ENCODE measurements around the gene CEP295NL.

The CEP295NL gene

DNA sequence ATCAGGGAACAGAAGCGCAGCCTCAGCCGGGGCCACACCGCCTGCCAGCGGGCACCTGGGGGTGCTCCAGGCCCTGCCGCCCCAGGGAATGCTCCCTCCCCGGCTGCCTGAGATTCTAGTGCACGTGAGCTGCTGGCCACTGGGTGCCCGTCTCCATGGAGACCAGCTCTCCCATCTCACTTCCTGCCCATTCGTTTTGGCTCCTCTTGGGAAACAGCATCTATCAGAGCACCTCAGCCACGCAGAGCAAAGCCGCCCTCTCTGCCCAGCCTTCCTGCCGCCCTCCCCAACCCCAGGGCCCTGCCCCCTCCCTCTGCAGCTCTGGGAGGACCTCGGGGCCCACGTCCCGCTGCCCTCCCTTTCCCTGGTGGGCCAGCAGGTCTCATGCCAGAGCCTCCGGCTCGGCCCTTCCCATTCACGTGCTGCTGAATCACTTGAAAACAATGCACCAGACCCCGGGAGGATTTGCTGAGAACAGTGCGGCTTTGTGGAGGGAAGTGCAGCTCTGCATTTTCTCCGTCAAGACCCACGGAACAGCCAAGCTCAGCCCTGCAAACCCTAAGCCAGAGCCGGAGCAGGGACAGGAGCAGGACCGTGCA lies 19.4 kb downstream of the CEP295NL start:
- no peak for TF ChIP-seq EZH2 (IDR thresholded peaks at IDR 0.05; ENCODE audit: borderline replicate concordance, low read length)
- TF ChIP-seq, protein P1, sequence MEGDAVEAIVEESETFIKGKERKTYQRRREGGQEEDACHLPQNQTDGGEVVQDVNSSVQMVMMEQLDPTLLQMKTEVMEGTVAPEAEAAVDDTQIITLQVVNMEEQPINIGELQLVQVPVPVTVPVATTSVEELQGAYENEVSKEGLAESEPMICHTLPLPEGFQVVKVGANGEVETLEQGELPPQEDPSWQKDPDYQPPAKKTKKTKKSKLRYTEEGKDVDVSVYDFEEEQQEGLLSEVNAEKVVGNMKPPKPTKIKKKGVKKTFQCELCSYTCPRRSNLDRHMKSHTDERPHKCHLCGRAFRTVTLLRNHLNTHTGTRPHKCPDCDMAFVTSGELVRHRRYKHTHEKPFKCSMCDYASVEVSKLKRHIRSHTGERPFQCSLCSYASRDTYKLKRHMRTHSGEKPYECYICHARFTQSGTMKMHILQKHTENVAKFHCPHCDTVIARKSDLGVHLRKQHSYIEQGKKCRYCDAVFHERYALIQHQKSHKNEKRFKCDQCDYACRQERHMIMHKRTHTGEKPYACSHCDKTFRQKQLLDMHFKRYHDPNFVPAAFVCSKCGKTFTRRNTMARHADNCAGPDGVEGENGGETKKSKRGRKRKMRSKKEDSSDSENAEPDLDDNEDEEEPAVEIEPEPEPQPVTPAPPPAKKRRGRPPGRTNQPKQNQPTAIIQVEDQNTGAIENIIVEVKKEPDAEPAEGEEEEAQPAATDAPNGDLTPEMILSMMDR (IDR thresholded peaks at IDR 0.05; ENCODE audit: low read length) = no peak
- H3F3A ChIP-seq (ENCODE audit: insufficient read depth, low read length) = no peaks in the 10 kb centered on the region
- no peak overlapping the region for H3K4me3 ChIP-seq (ENCODE audit: low read depth, low read length, poor library complexity, severe bottlenecking)
- no peaks in the 10 kb centered on the region for H3K9me3 ChIP-seq (ENCODE audit: low read length)
- no peaks in the 10 kb centered on the region; the same call in none of the 2 replicates for H3K27me3 ChIP-seq (ENCODE audit: insufficient read depth, low read length)
- no peak overlapping the region for H3K27ac ChIP-seq (ENCODE audit: low read depth, low read length, poor library complexity, severe bottlenecking)
- no peaks in the 10 kb centered on the region for H4K20me1 ChIP-seq (ENCODE audit: insufficient read depth, low read length)
- no peak overlapping the region for H3K4me2 ChIP-seq (ENCODE audit: low read length)
- H3K9me2 ChIP-seq (ENCODE audit: low read depth, low read length) = no peaks in the 10 kb centered on the region
- H3K4me1 ChIP-seq (ENCODE audit: insufficient read depth, low read length, severe bottlenecking) = no peaks in the 10 kb centered on the region
- H3K36me3 ChIP-seq (ENCODE audit: insufficient read depth, low read length) = no peaks in the 10 kb centered on the region
- no peaks in the 10 kb centered on the region for H3K79me2 ChIP-seq (ENCODE audit: insufficient read depth, low read length)
- no peak overlapping the region for H3K9ac ChIP-seq (ENCODE audit: low read length)
- H2AFZ ChIP-seq (ENCODE audit: low read length) = no peak overlapping the region

DNA sequence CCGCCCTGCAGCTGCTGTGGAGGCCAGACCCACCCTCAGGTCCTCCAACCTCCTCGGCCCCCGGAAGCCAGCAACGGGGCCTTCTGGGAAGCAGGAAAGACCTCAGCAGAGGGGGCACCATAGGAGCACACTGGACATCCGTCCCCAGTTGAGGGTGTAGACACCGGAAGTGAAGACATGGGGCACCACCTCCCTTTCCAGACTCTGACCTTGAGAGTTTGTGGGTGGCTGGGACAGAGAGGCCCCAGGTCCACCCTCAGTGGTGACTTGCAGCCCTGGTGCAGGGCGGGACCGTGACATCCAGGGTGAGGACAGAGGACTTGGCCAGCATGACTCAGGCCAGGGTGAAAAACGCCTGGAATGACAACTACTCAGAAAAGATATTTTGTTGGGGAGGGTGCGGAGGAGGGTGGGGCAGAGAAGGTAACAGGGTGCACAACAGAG lies 19.9 kb downstream of the CEP295NL start:
- TF ChIP-seq, protein P1 (IDR thresholded peaks at IDR 0.05; ENCODE audit: low read length) = no peak
- no peak for TF ChIP-seq EZH2 (IDR thresholded peaks at IDR 0.05; ENCODE audit: borderline replicate concordance, low read length)
- H4K20me1 ChIP-seq (ENCODE audit: insufficient read depth, low read length) = no peaks in the 10 kb centered on the region
- H3K27ac ChIP-seq (ENCODE audit: low read depth, low read length, poor library complexity, severe bottlenecking) = no peak overlapping the region
- H3K36me3 ChIP-seq (ENCODE audit: insufficient read depth, low read length) = no peaks in the 10 kb centered on the region
- H3K4me3 ChIP-seq (ENCODE audit: low read depth, low read length, poor library complexity, severe bottlenecking) = no peak overlapping the region
- H3K4me2 ChIP-seq (ENCODE audit: low read length) = no peak overlapping the region
- H3K9ac ChIP-seq (ENCODE audit: low read length) = no peak overlapping the region
- H2AFZ ChIP-seq (ENCODE audit: low read length) = no peak overlapping the region
- H3F3A ChIP-seq (ENCODE audit: insufficient read depth, low read length) = no peaks in the 10 kb centered on the region
- no peaks in the 10 kb centered on the region for H3K4me1 ChIP-seq (ENCODE audit: insufficient read depth, low read length, severe bottlenecking)
- H3K79me2 ChIP-seq (ENCODE audit: insufficient read depth, low read length) = no peaks in the 10 kb centered on the region
- H3K27me3 ChIP-seq (ENCODE audit: insufficient read depth, low read length) = no peaks in the 10 kb centered on the region; the same call in none of the 2 replicates
- H3K9me2 ChIP-seq (ENCODE audit: low read depth, low read length) = no peaks in the 10 kb centered on the region
- H3K9me3 ChIP-seq (ENCODE audit: low read length) = no peaks in the 10 kb centered on the region

DNA sequence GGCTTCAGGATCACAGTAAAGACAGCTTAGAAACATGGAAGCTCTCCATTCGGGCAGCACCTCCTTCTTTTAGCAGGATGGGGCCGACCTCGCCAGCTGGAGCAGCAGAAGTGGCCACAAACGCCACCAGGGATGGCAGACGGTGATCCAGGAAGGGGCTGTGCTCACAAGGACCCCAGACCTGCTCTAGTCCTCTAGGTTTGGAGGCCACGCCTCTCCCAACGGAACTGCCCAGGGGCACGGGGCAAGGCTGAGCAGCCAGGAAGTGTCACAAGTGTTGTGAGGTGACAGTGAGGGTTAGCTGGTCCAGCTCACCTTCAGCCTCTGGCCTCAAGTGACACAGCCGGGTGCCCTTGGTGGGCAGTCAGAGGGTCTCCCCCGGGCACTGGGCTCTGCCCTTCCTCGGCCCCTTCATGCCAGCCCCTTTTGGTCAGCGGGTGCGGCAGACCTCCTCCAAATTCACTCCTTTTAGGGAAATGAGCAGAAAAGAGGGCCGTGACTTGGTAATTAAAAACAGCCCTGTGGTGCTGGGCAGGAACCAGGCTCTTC lies 20.4 kb downstream of the CEP295NL start:
- Histone ChIP-seq H3K27ac (ENCODE audit: low read depth, low read length, poor library complexity, severe bottlenecking) (no peak overlapping the region), H3K27me3 (ENCODE audit: insufficient read depth, low read length) (no peaks in the 10 kb centered on the region; the same call in none of the 2 replicates), H3K4me2 (ENCODE audit: low read length) (no peak overlapping the region), H3K4me3 (ENCODE audit: low read depth, low read length, poor library complexity, severe bottlenecking) (no peak overlapping the region), H3K79me2 (ENCODE audit: insufficient read depth, low read length) (no peaks in the 10 kb centered on the region), H3K4me1 (ENCODE audit: insufficient read depth, low read length, severe bottlenecking) (no peaks in the 10 kb centered on the region), H2AFZ (ENCODE audit: low read length) (no peak overlapping the region), H3K36me3 (ENCODE audit: insufficient read depth, low read length) (no peaks in the 10 kb centered on the region), H3K9me2 (ENCODE audit: low read depth, low read length) (no peaks in the 10 kb centered on the region), H3K9me3 (ENCODE audit: low read length) (no peaks in the 10 kb centered on the region), H3F3A (ENCODE audit: insufficient read depth, low read length) (no peaks in the 10 kb centered on the region), H4K20me1 (ENCODE audit: insufficient read depth, low read length) (no peaks in the 10 kb centered on the region), H3K9ac (ENCODE audit: low read length) (no peak overlapping the region)
- TF ChIP-seq, protein P1 (IDR thresholded peaks at IDR 0.05; ENCODE audit: low read length) = no peak
- no peak for TF ChIP-seq EZH2 (IDR thresholded peaks at IDR 0.05; ENCODE audit: borderline replicate concordance, low read length)
